DMS53 (cell line): Measurements from ENCODE around the gene CCDC38.
"Not testable (repeated sequence)": the region's sequence is repeated elsewhere in the genome, so short reads cannot be mapped to it uniquely, and the experiment has no call there.

Experiments
- DNase-seq: peaks from one replicate; lab custom pipeline; 2025; lab: John Stamatoyannopoulos, UW

The CCDC38 gene

DNA sequence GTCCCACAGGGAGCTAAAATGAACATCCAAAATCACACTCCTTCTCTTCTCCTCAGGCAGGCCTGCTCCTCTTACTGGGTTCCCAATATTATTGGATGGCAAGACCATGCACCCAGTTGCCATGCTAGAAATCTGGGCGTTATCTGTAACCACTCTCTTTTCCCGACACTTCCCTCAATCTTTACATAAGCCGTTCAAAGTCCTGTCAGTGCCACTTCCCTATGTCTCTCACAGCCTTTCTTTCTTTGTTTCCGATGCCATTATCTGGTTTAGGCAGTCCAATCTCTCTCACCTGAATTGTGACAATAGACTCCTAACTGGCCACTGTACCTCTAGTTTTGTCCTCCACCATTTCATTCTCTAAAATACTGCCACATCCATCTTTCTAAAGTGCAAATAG lies 59.5 kb downstream of the CCDC38 start:
- DNase-seq, result no peak

DNA sequence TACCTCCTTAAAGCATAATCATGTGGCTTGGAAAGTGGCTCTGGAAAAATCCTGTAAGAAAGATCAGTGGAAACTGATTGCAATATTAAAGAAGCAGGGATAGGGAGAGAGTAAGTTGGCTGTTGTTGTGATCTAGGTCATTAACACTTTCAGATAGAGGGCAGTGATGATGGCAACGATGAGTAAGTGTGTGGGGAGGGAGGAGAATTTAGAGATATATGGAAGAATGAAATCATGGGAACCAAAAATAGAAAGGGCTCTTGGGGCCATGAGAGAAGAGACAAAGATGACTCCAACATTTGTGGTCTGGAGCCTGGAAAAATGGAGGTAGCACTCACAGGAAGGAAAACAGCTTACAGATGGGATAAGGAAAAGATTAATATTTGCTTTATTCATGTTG lies 60.3 kb downstream of the CCDC38 start:
- DNase-seq, result no peak

GRCh38 chr12:95881331-95881955 lies 61.0 kb downstream of the CCDC38 start:
- no peak for DNase-seq

DNA sequence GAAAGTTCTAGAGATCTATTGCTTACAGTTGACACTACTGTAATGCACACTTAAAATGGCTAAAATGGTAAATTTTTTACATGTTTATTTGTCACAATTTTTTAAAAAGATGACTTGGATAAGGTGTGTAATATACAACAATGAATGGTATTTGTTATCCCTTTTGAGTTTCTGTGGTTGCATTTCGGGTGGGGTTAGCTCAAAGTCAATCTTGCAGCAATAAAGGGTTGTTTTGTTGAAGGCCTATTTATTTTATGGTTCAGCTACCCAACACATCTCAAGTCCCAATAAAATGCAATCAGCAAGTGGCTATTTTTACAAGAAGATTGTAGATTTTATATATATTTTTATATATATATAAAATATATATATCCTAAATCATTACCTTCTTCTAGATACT lies 61.5 kb downstream of the CCDC38 start:
- no peak for DNase-seq

DNA sequence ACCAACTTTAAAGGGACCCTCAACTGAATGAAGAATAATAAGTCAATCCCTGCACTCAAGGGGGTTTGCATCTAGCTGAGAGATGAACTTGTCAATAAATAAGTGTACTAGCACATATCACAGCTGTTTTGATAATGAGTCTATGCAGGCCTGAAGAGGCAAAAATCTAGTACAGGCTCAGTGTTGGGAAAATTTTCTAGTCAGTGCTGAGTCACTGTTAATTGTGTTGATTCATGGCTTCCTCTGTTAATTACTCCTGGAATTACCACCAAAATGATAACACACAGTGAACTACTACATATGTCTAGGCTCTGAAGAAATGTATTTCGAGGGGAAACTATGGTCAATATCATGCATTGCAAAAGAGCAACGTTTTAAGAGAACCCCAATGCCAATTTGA lies 64.8 kb downstream of the CCDC38 start:
- no peak for DNase-seq

DNA sequence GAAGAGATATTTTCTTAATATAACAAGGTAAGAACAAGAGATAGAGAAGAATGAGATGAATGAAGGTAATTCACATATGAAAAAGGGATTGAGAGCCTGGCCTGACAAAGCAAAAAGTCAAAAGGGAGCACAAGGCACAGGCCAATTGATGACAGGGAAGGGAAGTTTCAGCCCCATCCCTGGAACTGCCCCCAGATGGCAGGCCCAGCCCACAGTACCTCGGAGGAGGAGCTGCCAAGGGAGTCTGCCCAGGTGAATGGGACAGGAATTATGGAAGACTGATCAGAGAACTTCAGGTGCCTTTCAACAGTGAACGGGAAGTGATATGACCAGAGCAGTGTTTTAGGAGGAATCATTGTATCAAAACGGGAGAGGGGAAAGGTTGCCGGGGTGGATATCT lies 68.0 kb downstream of the CCDC38 start:
- DNase-seq, result peak; percentile 35

GRCh38 chr12:95870897-95871296 lies 71.5 kb downstream of the CCDC38 start:
- DNase-seq, result no peak

GRCh38 chr12:95863337-95863736 lies 79.1 kb downstream of the CCDC38 start:
- no peak for DNase-seq

- DNase-seq, result no peak
These were observed 80.4 kb downstream of the CCDC38 start for GRCh38 chr12:95862038-95862437.

GRCh38 chr12:95859947-95860850 lies 82.2 kb downstream of the CCDC38 start:
- no peak for DNase-seq

DNA sequence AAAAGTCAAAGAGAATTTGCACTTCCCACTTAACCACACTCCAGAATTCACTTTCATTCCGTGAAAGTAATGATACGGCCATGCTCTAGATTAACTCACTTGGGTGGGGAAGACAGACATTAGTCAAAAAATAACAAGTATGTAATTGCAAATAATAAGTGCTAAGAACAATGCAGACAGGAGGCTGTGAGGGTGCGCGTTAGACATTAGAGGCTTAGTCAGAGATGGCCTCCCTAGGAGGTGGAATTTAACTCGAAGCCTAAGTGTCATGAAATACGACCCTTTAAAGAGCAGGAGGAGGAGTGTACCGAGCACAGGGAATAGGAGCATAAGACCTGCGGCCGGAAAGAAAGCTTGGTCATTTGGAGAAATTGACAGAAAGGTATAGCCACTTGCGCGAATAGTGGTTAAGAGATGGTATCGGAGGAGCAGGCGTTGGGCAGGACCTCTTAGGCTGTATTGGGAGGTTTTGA lies 83.0 kb downstream of the CCDC38 start:
- DNase-seq, result peak; percentile 57

GRCh38 chr12:95858451-95859343 lies 83.7 kb downstream of the CCDC38 start, which contains the start of gene SNRPF:
Gene SNRPF, plus strand, starts transcription at chr12:95858952. Its CDS starts 122 bp downstream, at chr12:95859074.
- DNase-seq, result peak; percentile 100

GRCh38 chr12:95857799-95858198 lies 84.6 kb downstream of the CCDC38 start:
- DNase-seq, result no peak

- DNase-seq, result no peak
These were observed 85.3 kb downstream of the CCDC38 start for GRCh38 chr12:95857156-95857555.

GRCh38 chr12:95852133-95852532 lies 90.3 kb downstream of the CCDC38 start:
- no peak for DNase-seq

- no peak for DNase-seq
These were observed 90.8 kb downstream of the CCDC38 start for GRCh38 chr12:95851606-95852005.

- peak; percentile 87 for DNase-seq
These were observed 93.6 kb downstream of the CCDC38 start for GRCh38 chr12:95848575-95849388.

DNA sequence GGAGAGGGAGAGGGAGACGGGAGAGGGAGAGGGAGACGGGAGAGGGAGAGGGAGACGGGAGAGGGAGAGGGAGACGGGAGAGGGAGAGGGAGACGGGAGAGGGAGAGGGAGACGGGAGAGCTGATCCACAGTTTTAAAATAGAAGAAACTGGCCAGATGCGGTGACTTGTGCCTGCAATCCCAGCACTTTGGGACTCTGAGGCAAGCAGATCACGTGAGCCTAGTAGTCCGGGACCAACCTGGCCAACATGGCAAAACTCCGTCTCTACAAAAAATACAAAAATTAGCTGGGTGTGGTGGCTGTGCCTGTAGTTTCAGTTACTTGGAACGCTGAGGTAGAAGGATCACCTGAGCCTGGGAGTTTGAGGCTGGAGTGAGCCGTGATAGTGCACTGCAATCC lies 100.0 kb downstream of the CCDC38 start:
- not testable (repeated sequence) for DNase-seq

DNA sequence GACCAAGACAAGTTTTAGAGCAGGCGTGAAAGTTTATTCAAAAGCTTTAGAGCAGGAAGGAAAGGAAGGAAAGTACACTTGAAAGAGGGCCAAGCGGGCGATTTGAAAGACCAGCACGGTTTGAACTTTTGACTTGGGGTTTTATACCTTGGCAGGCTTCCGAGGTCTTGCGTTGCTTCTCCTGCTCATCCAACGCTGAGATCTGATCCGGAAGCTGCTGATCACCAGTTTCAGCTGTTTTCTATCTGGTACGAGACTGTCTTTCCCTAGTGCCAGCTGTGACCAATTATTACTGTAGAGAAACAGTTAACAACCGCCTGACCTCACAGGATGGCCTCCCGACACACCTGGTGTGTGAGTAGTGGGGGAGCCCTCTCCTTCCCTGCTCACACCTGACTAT lies 104.3 kb downstream of the CCDC38 start:
- DNase-seq, result peak; percentile 91

DNA sequence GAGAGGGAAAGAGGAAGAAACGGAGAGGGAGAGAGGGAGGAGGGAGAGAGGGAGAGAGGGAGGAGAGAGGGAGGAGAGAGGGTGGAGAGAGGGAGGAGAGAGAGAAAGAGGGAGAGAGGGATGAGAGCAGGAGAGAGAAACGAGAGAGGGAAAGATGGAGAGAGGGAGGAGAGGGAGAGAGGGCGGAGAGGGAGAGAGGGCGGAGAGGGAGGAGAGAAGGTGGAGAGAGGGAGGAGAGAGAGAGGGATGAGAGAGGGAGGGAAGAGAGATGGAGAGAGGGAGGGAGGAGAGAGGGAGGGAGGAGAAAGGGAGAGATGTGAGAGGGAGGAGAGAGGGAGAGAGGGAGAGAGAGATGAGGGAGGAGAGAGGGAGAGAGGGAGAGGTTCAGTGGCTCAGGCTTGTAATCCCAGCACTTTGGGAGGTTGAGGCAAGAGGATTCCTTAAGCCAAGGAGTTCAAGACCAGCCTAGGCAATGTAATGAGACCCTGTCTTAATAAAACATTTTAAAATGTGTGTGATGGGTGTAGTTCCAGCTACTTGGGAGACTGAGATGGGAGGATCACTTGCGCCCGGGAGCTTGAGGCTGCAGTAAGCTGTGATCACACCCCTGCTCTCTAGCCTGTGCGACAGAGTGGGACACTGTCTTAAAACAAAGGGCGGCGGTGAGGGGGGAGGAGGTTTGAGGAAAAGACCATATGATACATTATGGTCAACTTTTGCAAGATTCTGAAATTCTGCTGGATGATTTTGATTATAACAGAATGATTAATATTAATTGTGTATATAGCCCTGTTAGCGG lies 105.0 kb downstream of the CCDC38 start:
- peak; percentile 67 for DNase-seq
